Gastrocnemius medialis (tissue), 4 donors: Measurements from ENCODE around the gene SPATA13. TPM values are rescaled to one million over a fixed set of nuclear protein-coding genes. Genes with fewer than 3 reads are reported as not detected.

Experiments
- ATAC-seq, 2 donors: fragments of 150-250 bp; one replicate each; pipeline ENCODE4 v1.9.1; 2016
- DNase-seq, 2 donors: peaks; one replicate each; pipeline ENCODE4 v3.0.0-alpha.2; 2019
- H3K27ac ChIP-seq, 4 donors: fragments of 200-600 bp; sonication (generic); 1 replicate in 1 of 4; 2 replicates in 3 of 4; pipeline ENCODE4 v1.5.1; 2016 to 2018; ENCODE audit warnings: mild to moderate bottlenecking in 2 of 4, moderate library complexity in 1 of 4
- H3K27me3 ChIP-seq, 3 donors: fragments of 200-600 bp; sonication (generic) in 2 of 3; 1 replicate in 1 of 3; 2 replicates in 2 of 3; pipeline versions ENCODE4 v1.5.1 to v1.6.0; 2016 to 2019; ENCODE audit warnings: mild to moderate bottlenecking in 1 of 3, moderate library complexity in 1 of 3
- H3K36me3 ChIP-seq, 2 donors: fragments of 200-600 bp; sonication (generic) in 1 of 2; one replicate each; pipeline ENCODE4 v1.5.1; 2017 to 2018
- H3K4me1 ChIP-seq, 2 donors: fragments of 200-600 bp; sonication (generic) in 1 of 2; one replicate each; pipeline ENCODE4 v1.5.1; 2016 to 2017; ENCODE audit warnings: mild to moderate bottlenecking in 2 of 2
- H3K4me3 ChIP-seq, 4 donors: fragments of 200-600 bp; sonication (generic) in 3 of 4; 1 replicate in 1 of 4; 2 replicates in 3 of 4; pipeline ENCODE4 v1.5.1; 2016 to 2019; ENCODE audit warnings: mild to moderate bottlenecking in 2 of 4
- H3K9me3 ChIP-seq, 3 donors: fragments of 200-600 bp; sonication (generic) in 2 of 3; 1 replicate in 1 of 3; 2 replicates in 2 of 3; pipeline ENCODE4 v1.5.1; 2016 to 2019
- POLR2A ChIP-seq, 2 donors: fragments of 450-650 bp; IDR thresholded peaks; one replicate each; pipeline ENCODE4 v1.6.1; 2017; ENCODE audit warnings: antibody characterized with exemption in 2 of 2, mild to moderate bottlenecking in 2 of 2, moderate library complexity in 2 of 2
- in situ Hi-C, 4 donors: fragments of 200-750 bp; cut with MboI; loops; one replicate each; pipeline versions ENCODE4 v1.15.0 to v1.8.0; 2017; ENCODE audit warnings: low sequenced_read_pairs in 4 of 4
- intact Hi-C: fragments of 100-400 bp; cut with DNase I; formaldehyde crosslinking; loops from one replicate; pipeline ENCODE4 v1.15.1; 2023; ENCODE audit warnings: low total_unique reads
- total RNA-seq, 4 donors: library from RNA; depleted of rRNA; stranded (reverse); fragments of >200 nt; gene quantifications; one replicate each; pipeline versions ENCODE4 v1.1.0 to v1.2.3, GENCODE V29; 2016
- TF ChIP-seq, protein P1 (sequence below), 5 experiments: fragments of 450-650 bp in 3 of 5; fragments of 200-600 bp in 2 of 5; sonication (generic) in 2 of 5; IDR thresholded peaks in 4 of 5; conservative IDR thresholded peaks in 1 of 5; 1 replicate in 4 of 5; 2 replicates in 1 of 5; pipeline ENCODE4 v1.5.1; 2016 to 2019; ENCODE audit warnings: antibody characterized with exemption in 5 of 5, mild to moderate bottlenecking in 3 of 5, moderate library complexity in 3 of 5

SPATA13 gene
- total RNA-seq, 4 donors from 2014 or later: 3.2 to 17.0 (median 5.8) TPM

DNA sequence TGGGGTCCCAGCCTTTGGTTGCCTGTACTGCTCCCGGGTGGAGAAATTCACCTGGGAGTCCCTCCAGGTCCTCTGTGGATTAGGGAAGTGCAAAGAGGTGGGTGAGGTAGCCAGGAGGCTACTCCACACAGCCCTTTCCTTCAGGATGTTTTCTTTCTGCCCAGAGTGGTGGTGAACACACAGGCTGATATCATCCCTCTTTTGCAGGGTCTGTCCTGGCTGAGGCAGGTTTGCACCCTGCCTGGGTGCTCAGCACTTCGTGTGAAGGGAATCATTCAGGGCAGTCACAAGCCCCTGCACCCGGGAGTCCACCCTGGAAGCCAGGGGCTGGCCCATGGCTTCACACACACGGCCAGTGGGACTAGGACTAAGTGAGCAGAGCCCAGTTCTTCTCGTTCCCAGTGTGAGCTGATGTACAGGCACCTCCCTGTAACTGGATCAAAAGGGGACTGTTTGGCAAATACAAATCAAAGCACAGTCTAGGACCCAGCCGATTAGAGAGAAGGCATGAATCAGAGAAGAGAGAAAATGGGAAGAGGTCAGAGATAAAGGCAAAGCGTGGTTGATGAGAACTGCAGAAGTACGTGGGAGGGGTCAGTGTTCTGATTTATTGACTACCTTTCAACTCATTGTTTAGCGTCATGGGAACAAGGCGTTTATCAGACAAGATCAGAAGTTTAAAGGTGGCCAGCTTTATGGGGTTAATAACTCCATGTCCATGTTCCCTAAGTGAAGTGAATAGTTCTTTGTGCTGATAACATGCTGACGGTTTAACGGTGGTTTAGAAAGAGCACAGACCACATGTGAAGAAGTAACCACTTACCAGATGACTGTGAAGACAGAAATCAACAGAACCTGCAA is 30.4 kb upstream of the SPATA13 start:
- in situ Hi-C loops (no loop called here), intact Hi-C loops (no loop called here)
- DNase-seq: no peak
- Histone ChIP-seq H3K9me3 (peaks cover 0 to 4% (median 0%) of the 10 kb centered on the region in 3 donors), H3K4me1 (no peaks in the 10 kb centered on the region), H3K27ac (no peak overlapping the region), H3K27me3 (no peaks in the 10 kb centered on the region), H3K4me3 (no peak overlapping the region), H3K36me3 (no peaks in the 10 kb centered on the region)
- ATAC-seq: no peak
- TF ChIP-seq POLR2A (IDR thresholded peaks at IDR 0.05): no peak
- TF ChIP-seq, protein P1, sequence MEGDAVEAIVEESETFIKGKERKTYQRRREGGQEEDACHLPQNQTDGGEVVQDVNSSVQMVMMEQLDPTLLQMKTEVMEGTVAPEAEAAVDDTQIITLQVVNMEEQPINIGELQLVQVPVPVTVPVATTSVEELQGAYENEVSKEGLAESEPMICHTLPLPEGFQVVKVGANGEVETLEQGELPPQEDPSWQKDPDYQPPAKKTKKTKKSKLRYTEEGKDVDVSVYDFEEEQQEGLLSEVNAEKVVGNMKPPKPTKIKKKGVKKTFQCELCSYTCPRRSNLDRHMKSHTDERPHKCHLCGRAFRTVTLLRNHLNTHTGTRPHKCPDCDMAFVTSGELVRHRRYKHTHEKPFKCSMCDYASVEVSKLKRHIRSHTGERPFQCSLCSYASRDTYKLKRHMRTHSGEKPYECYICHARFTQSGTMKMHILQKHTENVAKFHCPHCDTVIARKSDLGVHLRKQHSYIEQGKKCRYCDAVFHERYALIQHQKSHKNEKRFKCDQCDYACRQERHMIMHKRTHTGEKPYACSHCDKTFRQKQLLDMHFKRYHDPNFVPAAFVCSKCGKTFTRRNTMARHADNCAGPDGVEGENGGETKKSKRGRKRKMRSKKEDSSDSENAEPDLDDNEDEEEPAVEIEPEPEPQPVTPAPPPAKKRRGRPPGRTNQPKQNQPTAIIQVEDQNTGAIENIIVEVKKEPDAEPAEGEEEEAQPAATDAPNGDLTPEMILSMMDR (IDR thresholded peaks at IDR 0.05 in 4 of 5, conservative IDR thresholded peaks at IDR 0.05 in 1 of 5): no peak

DNA sequence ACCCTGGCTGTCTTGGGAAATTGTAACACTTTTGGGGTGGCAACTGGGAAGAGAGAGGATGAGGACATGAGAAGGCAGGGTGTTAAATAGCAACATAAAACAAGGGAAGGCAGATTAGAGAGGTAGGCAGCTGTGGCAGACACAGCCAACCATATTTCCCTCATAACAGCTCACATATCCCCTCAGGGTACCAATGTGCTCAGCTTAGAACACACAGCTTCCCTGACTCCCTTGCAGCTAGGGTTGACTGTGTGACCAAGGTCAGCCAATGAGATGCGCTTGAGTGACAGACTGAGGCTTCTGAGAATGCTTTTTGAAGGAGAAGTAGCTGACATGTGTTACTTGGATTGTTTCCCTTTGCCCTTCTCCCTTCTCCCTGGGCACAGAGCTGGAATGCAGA is 28.8 kb upstream of the SPATA13 start:
- Histone ChIP-seq H3K27ac (no peak overlapping the region), H3K36me3 (no peaks in the 10 kb centered on the region), H3K4me1 (no peaks in the 10 kb centered on the region), H3K4me3 (no peak overlapping the region), H3K9me3 (peaks cover 0 to 4% (median 0%) of the 10 kb centered on the region in 3 donors), H3K27me3 (no peaks in the 10 kb centered on the region)
- ATAC-seq (no peak), DNase-seq (no peak)
- intact Hi-C loops (no loop called here), in situ Hi-C loops (no loop called here)
- no peak for TF ChIP-seq POLR2A (IDR thresholded peaks at IDR 0.05)
- TF ChIP-seq, protein P1 (IDR thresholded peaks at IDR 0.05 in 4 of 5, conservative IDR thresholded peaks at IDR 0.05 in 1 of 5): no peak

DNA sequence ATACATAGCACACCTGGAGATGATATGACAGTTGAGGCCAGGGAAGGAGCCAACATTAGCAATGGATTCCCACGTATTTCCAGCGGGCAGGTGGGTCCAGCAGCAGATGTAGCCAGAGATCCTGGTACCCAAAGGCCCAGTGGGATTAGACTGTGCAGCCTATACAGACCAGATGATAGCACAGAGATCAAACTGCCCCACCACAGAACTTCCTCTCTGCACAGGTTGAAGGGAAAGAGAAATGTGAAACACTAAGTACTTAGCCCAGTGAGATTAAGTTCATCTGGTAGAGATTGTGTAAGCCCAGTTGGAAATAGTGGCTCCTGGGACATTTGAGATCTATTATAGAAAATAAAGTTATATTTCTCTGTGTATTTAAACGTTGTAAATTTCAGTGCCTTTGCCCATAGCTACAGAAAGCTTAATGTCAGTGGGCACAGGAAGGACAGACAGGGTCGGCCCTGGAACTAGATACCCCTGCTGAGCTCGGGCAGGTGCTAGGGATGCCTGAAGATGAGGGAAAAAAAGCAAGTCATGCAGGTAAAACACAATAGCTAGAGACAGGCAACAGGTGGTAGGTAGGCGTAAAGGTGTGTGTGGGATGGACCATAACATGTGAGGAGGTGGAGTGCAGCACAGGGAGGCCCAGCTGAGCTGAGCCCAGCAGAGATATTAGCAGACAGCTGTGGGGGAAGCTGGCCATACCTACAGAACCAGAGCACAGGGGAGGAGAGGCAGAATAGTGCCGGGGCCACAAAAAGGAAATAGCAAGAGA is 27.3 kb upstream of the SPATA13 start:
- H3K4me1 ChIP-seq: no peaks in the 10 kb centered on the region
- DNase-seq: no peak
- intact Hi-C loops: no loop called here
- no peak overlapping the region for H3K4me3 ChIP-seq
- no peak overlapping the region for H3K27ac ChIP-seq
- H3K27me3 ChIP-seq: no peaks in the 10 kb centered on the region
- in situ Hi-C loops: no loop called here
- H3K9me3 ChIP-seq: peaks cover 0 to 4% (median 0%) of the 10 kb centered on the region in 3 donors
- TF ChIP-seq, protein P1 (IDR thresholded peaks at IDR 0.05 in 4 of 5, conservative IDR thresholded peaks at IDR 0.05 in 1 of 5): no peak
- no peak for TF ChIP-seq POLR2A (IDR thresholded peaks at IDR 0.05)
- no peaks in the 10 kb centered on the region for H3K36me3 ChIP-seq
- no peak for ATAC-seq

DNA sequence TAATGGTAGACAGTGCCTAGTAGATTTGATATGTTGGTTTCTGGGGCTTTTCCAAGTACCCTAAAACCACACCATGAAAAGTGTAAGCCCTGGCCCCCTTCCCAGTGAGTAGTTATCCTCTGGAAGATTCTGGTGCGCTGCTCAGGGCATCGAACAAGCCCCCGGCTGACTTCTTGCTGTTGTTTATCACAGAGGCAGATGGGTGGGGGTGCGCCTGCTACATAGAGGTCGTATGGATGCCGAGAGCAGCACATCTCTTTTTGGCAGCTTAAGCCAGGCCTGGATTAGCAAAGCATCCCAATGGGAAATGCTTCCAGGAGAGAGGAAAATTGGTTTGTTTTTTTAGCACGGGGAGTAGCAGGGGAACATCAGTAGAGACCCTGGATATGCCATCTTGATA is 26.3 kb upstream of the SPATA13 start:
- no peak for DNase-seq
- TF ChIP-seq, protein P1 (IDR thresholded peaks at IDR 0.05 in 4 of 5, conservative IDR thresholded peaks at IDR 0.05 in 1 of 5): no peak
- no peak for TF ChIP-seq POLR2A (IDR thresholded peaks at IDR 0.05)
- H3K27ac ChIP-seq: no peak overlapping the region
- in situ Hi-C loops (no loop called here), intact Hi-C loops (no loop called here)
- H3K9me3 ChIP-seq: peaks cover 0 to 4% (median 0%) of the 10 kb centered on the region in 3 donors
- H3K36me3 ChIP-seq: no peaks in the 10 kb centered on the region
- ATAC-seq: no peak
- no peaks in the 10 kb centered on the region for H3K4me1 ChIP-seq
- no peak overlapping the region for H3K4me3 ChIP-seq
- H3K27me3 ChIP-seq: no peaks in the 10 kb centered on the region
